HepG2 (cell line): ENCODE data around the gene SETD1A. TPM values are rescaled to one million over a fixed set of nuclear protein-coding genes. Genes with fewer than 3 reads are reported as not detected.

Source experiments
- ASH2L ChIP-seq: fragments of 300-600, 200-600 bp; sonication (generic); IDR thresholded peaks from 2 replicates; pipeline ENCODE4 v1.7.0; 2017; ENCODE audit warnings: low read depth, mild to moderate bottlenecking, moderate library complexity, mixed read lengths, low read length; ENCODE audit not compliant: insufficient read length
- BCL6 ChIP-seq: IDR thresholded peaks from 2 replicates; pipeline ENCODE4 v1.6.1; 2016; ENCODE audit warnings: missing genetic modification reagents, missing compliant biosample characterization
- ELF1 ChIP-seq: sonication (generic); formaldehyde crosslinking; IDR thresholded peaks from 2 replicates; pipeline ENCODE4 v1.4.0; 2020; ENCODE audit warnings: missing genetic modification reagents
- IKZF1 ChIP-seq: fragments of 450-650 bp; IDR thresholded peaks from 2 replicates; pipeline ENCODE4 v1.7.1; 2016
- MEIS2 ChIP-seq: sonication (generic); formaldehyde crosslinking; IDR thresholded peaks from 2 replicates; pipeline ENCODE4 v1.9.0; 2021; ENCODE audit warnings: mild to moderate bottlenecking, missing genetic modification reagents
- PHF20 ChIP-seq: sonication (generic); formaldehyde crosslinking; IDR thresholded peaks from 2 replicates; pipeline ENCODE4 v1.5.0; 2020; ENCODE audit warnings: mild to moderate bottlenecking, missing genetic modification reagents
- SNAI1 ChIP-seq: sonication (generic); formaldehyde crosslinking; IDR thresholded peaks from 2 replicates; pipeline ENCODE4 v1.5.0; 2020; ENCODE audit warnings: mild to moderate bottlenecking, missing genetic modification reagents, borderline replicate concordance
- TFDP2 ChIP-seq: sonication (generic); formaldehyde crosslinking; IDR thresholded peaks from 2 replicates; pipeline ENCODE4 v1.4.0; 2020; ENCODE audit warnings: missing genetic modification reagents
- THAP11 ChIP-seq: IDR thresholded peaks from 2 replicates; pipeline ENCODE4 v1.6.1; 2016; ENCODE audit warnings: missing biosample characterization, missing genetic modification reagents
- ZFP91 ChIP-seq: sonication (generic); formaldehyde crosslinking; IDR thresholded peaks from 2 replicates; pipeline ENCODE4 v1.9.0; 2022; ENCODE audit warnings: missing genetic modification reagents, mild to moderate bottlenecking, borderline replicate concordance
- ZIK1 ChIP-seq: sonication (generic); formaldehyde crosslinking; IDR thresholded peaks from 2 replicates; pipeline ENCODE4 v1.5.0; 2020; ENCODE audit warnings: mild to moderate bottlenecking, low read depth, missing genetic modification reagents, borderline replicate concordance
- ZKSCAN1 ChIP-seq: fragments of 150-350 bp; IDR thresholded peaks from 2 replicates; pipeline ENCODE4 v1.6.1; 2014; ENCODE audit warnings: low read length
- ZNF124 ChIP-seq: sonication (generic); formaldehyde crosslinking; IDR thresholded peaks from 2 replicates; pipeline ENCODE4 v1.4.0; 2020; ENCODE audit warnings: missing genetic modification reagents
- ZNF142 ChIP-seq: sonication (generic); formaldehyde crosslinking; IDR thresholded peaks from 2 replicates; pipeline ENCODE4 v1.4.0; 2020; ENCODE audit warnings: missing genetic modification reagents
- ZNF432 ChIP-seq: sonication (generic); formaldehyde crosslinking; IDR thresholded peaks from 2 replicates; pipeline ENCODE4 v1.5.0; 2020; ENCODE audit warnings: missing genetic modification reagents, mild to moderate bottlenecking, borderline replicate concordance
- ZNF513 ChIP-seq: sonication (generic); formaldehyde crosslinking; conservative IDR thresholded peaks from 2 replicates; pipeline ENCODE4 v1.5.0; 2020; ENCODE audit warnings: missing genetic modification reagents
- ZNF619 ChIP-seq: sonication (generic); formaldehyde crosslinking; IDR thresholded peaks from 2 replicates; pipeline ENCODE4 v1.4.0; 2020; ENCODE audit warnings: mild to moderate bottlenecking, missing genetic modification reagents
- ZNF703 ChIP-seq: sonication (generic); formaldehyde crosslinking; IDR thresholded peaks from 2 replicates; pipeline ENCODE4 v1.5.1; 2020; ENCODE audit warnings: missing genetic modification reagents, mild to moderate bottlenecking, moderate library complexity, borderline replicate concordance
- ZSCAN25 ChIP-seq: sonication (generic); formaldehyde crosslinking; IDR thresholded peaks from 2 replicates; pipeline ENCODE4 v1.8.0; 2022; ENCODE audit warnings: mild to moderate bottlenecking, missing genetic modification reagents
- polyA plus RNA-seq, 8 experiments: library from polyadenylated mRNA; depleted of rRNA in 3 of 8; stranded (reverse) in 7 of 8; unstranded in 1 of 8; fragments of >200 nt; fragmentation: Illumina TruSeq in 4 of 8; extraction: Trizol in 4 of 8; gene quantifications; 2 replicates each; pipeline versions ENCODE4 v1.2.1 to v1.2.3, GENCODE V29; 2011 to 2016; ENCODE audit warnings: low read depth in 4 of 8, missing spikeins in 1 of 8, mixed read lengths in 1 of 8; ENCODE audit not compliant: insufficient read depth in 1 of 8
- total RNA-seq, 5 experiments: library from RNA; depleted of rRNA; stranded (reverse); fragments of >200 nt; fragmentation: Illumina TruSeq; extraction: Trizol; gene quantifications; 2 replicates each; pipeline ENCODE4 v1.2.3, GENCODE V29; 2016; ENCODE audit warnings: low read depth in 1 of 5

The SETD1A gene
- total and polyA plus RNA-seq, 2 of the 13 experiments (the other 11 are each of a cell fraction or from before 2014, with no cell fraction given): 3.8 to 5.6 TPM

GRCh38 chr16:30949650-30950515, 7.7 kb upstream of the SETD1A start (continued):
- no peak; the same call in 1 of the 2 replicates for TF ChIP-seq ZNF513
- TF ChIP-seq ZNF124: peak; percentile 98
- TF ChIP-seq ZKSCAN1: no peak
- peak; percentile 88 for TF ChIP-seq THAP11 (CRISPR knock-in tag)
- TF ChIP-seq PHF20 (CRISPR knock-in tag): peak; percentile 78
- peak; percentile 93; the same call in 1 of the 2 replicates for TF ChIP-seq MEIS2 (CRISPR knock-in tag)
- TF ChIP-seq ZNF432 (CRISPR knock-in tag): peak; percentile 18; the same call in 1 of the 2 replicates
- TF ChIP-seq BCL6 (CRISPR knock-in tag): no peak; the same call in none of the 2 replicates
- TF ChIP-seq ELF1 (CRISPR knock-in tag): peak; percentile 92
- no peak for TF ChIP-seq ZNF703
- TF ChIP-seq ZNF142 (CRISPR knock-in tag): peak; percentile 64; the same call in 1 of the 2 replicates
- TF ChIP-seq ZNF619 (CRISPR knock-in tag): peak; percentile 85
- peak; percentile 54; the same call in 1 of the 2 replicates for TF ChIP-seq SNAI1 (CRISPR knock-in tag)
- TF ChIP-seq ZFP91 (CRISPR knock-in tag): peak; percentile 72
- peak; percentile 43; the same call in 1 of the 2 replicates for TF ChIP-seq ZIK1 (CRISPR knock-in tag)
- TF ChIP-seq ZSCAN25: peak; percentile 79; the same call in 1 of the 2 replicates
- TF ChIP-seq ASH2L: no peak
- no peak for TF ChIP-seq IKZF1
- peak; percentile 58; the same call in 1 of the 2 replicates for TF ChIP-seq TFDP2
